Thymus (tissue), 11 donors: ENCODE measurements around the gene RAF1. TPM values are rescaled to one million over a fixed set of nuclear protein-coding genes. Genes with fewer than 3 reads are reported as not detected.
"Not testable (repeated sequence)": the region's sequence is repeated elsewhere in the genome, so short reads cannot be mapped to it uniquely, and the experiment has no call there.

ENCODE experiments used
- DNase-seq, 9 donors: peaks; one replicate each; pipeline ENCODE4 v3.0.0-alpha.2; 2013; ENCODE audit warnings: low spot score in 9 of 9, low read depth in 6 of 9, missing footprints in 1 of 9
- H3K27ac ChIP-seq, 2 donors: one replicate each; pipeline ENCODE4 v1.5.1; 2013; ENCODE audit warnings: control low read depth in 1 of 2, low read depth in 1 of 2, low read length in 1 of 2, mild to moderate bottlenecking in 1 of 2, moderate library complexity in 1 of 2
- H3K27me3 ChIP-seq, 2 donors: one replicate each; pipeline ENCODE4 v1.5.1; 2013; ENCODE audit warnings: low read length in 1 of 2; ENCODE audit not compliant: control insufficient read depth in 2 of 2, insufficient read depth in 1 of 2
- H3K36me3 ChIP-seq, 2 donors: one replicate each; pipeline ENCODE4 v1.5.1; 2013; ENCODE audit warnings: low read length in 1 of 2, mild to moderate bottlenecking in 1 of 2, moderate library complexity in 1 of 2; ENCODE audit not compliant: control insufficient read depth in 2 of 2, insufficient read depth in 2 of 2
- H3K4me1 ChIP-seq, 2 donors: one replicate each; pipeline ENCODE4 v1.5.1; 2013; ENCODE audit warnings: low read length in 2 of 2; ENCODE audit not compliant: control insufficient read depth in 2 of 2, insufficient read depth in 2 of 2
- H3K4me3 ChIP-seq, 2 donors: one replicate each; pipeline ENCODE4 v1.5.1; 2013; ENCODE audit warnings: low read length in 2 of 2, control low read depth in 1 of 2, mild to moderate bottlenecking in 1 of 2
- H3K9me3 ChIP-seq, 2 donors: one replicate each; pipeline ENCODE4 v1.5.1; 2013; ENCODE audit warnings: low read length in 1 of 2, mild to moderate bottlenecking in 1 of 2; ENCODE audit not compliant: control insufficient read depth in 2 of 2, insufficient read depth in 1 of 2
- WGBS: extraction: QIAGEN DNeasy Blood & Tissue Kit; methylation state at CpG from one replicate; pipeline ENCODE4 v1.1.7; 2013; 5-methylcytosine and 5-hydroxymethylcytosine counted together
- polyA plus RNA-seq: library from polyadenylated mRNA; stranded (reverse); fragments of 200-250 nt; gene quantifications from one replicate; pipeline ENCODE4 v1.2.3, GENCODE V29; 2013
- total RNA-seq: library from RNA; stranded (reverse); fragments of 120-200 nt; gene quantifications from one replicate; pipeline ENCODE4 v1.2.4, GENCODE V29; 2013
- donor health status: healthy.

RAF1 gene
- total and polyA plus RNA-seq, 2 donors: 59.9 to 68.1 TPM

- Histone ChIP-seq H3K9me3 (no peaks in the 10 kb centered on the region), H3K36me3 (no peaks in the 10 kb centered on the region)
- WGBS: 96% methylated on average over 3 of the region's 3 CpGs
Measured at GRCh38 chr3:12686096-12686495, 22.2 kb upstream of the RAF1 start.

DNA sequence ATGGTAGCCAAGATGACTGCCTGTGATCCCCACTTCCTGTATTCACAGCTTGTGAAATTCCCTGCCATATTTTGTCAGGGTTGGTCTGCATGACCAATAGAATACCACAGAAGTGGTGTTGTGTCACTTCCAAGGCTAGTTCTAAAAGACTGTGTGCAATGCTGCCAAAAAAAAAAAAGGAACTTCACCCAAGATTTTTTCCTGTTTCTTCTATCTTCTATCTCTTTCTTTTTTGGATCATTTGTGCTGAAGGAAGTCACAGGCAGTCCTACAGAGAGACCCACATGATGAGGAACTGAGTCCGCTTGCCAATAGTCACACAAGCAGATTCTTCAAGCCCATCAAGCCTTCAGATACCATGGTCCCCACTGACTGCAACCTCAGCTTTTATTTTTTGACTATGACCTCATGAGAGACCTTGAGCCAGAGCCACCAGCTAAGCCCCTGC, 18.1 kb upstream of the RAF1 start:
- 95% methylated on average over 1 of the region's 1 CpG for WGBS
- DNase-seq: no peak
- Histone ChIP-seq H3K27ac (no peak overlapping the region), H3K27me3 (no peaks in the 10 kb centered on the region), H3K36me3 (no peaks in the 10 kb centered on the region), H3K4me3 (no peak overlapping the region), H3K9me3 (no peaks in the 10 kb centered on the region), H3K4me1 (no peaks in the 10 kb centered on the region)

More at GRCh38 chr3:12686096-12686495, 22.2 kb upstream of the RAF1 start:
- H3K27me3 ChIP-seq: no peaks in the 10 kb centered on the region
- H3K4me1 ChIP-seq: no peaks in the 10 kb centered on the region
- no peak overlapping the region for H3K27ac ChIP-seq
- no peak for DNase-seq
- H3K4me3 ChIP-seq: no peak overlapping the region

- H3K27ac ChIP-seq: peak overlapping the region in 1 of 2 donors; percentile 15
- no peaks in the 10 kb centered on the region for H3K4me1 ChIP-seq
- WGBS: 99% methylated on average over 4 of the region's 4 CpGs
- H3K36me3 ChIP-seq: no peaks in the 10 kb centered on the region
- H3K9me3 ChIP-seq: no peaks in the 10 kb centered on the region
- no peaks in the 10 kb centered on the region for H3K27me3 ChIP-seq
- DNase-seq: no peak
- H3K4me3 ChIP-seq: no peak overlapping the region
Measured at GRCh38 chr3:12681089-12681942, 17.4 kb upstream of the RAF1 start.

GRCh38 chr3:12679468-12679867, 15.6 kb upstream of the RAF1 start:
- no peak for DNase-seq
- no peaks in the 10 kb centered on the region for H3K4me1 ChIP-seq
- H3K9me3 ChIP-seq: no peaks in the 10 kb centered on the region
- no peak overlapping the region for H3K4me3 ChIP-seq
- WGBS: 96% methylated on average over 6 of the region's 6 CpGs
- H3K27me3 ChIP-seq: no peaks in the 10 kb centered on the region
- H3K36me3 ChIP-seq: no peaks in the 10 kb centered on the region
- no peak overlapping the region for H3K27ac ChIP-seq

DNA sequence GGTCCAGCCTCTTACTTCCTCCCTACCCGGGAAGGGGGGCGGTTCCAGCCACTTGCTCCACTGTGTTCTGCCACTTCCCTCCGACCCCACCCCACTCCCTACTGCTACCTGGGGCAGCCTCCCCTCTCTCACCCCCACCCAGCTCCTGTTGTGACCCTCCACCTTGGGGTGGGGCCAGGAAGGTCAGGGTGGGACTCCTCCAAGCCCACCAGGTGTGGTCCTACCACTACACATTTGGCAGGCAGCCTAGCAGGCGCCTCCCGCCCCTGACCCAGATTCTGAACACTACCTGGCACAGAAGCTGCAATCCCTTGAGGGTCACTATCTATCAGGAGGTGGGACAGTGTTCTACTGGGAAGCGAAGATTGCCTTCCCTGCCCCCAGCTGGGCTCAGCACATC, 13.7 kb upstream of the RAF1 start:
- Histone ChIP-seq H3K27me3 (no peaks in the 10 kb centered on the region), H3K4me3 (no peak overlapping the region), H3K27ac (no peak overlapping the region), H3K9me3 (no peaks in the 10 kb centered on the region), H3K36me3 (no peaks in the 10 kb centered on the region), H3K4me1 (no peaks in the 10 kb centered on the region)
- no peak for DNase-seq
- WGBS: 84% methylated on average over 6 of the region's 6 CpGs

DNA sequence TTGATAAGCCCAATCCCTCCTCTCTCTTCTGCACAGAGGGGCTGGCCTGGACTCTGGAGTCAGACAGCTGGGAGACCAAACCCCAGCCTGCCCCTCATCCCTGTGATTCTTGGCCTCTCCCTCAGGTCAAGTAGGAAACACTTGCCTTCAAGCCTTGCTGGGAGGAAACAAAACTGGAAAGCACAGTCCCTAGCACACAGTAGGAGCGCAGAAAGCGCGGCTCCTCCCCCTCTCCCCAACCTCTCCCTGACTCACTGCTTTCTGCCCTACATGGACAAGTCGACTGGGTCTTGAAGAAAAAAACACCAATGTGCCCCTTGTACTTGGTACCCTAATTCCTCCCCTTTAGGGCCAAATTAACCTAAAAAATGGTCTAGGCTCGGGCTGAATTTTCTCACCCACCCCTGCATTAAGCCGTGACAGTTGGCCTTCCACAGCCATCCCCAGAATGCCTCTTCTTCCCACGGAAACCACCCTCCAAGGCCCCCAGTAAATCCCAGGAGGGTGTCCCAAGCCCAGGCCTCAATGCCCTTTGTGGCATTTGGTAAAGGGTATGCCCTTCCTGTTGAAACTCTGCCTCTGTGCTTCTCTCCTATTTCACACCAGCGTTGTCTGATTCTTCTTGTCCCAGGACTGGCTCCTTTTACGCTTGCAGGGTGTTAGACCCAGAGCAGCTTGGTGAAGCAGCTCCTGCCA, 11.3 kb upstream of the RAF1 start:
- Histone ChIP-seq H3K27ac (no peak overlapping the region), H3K36me3 (no peaks in the 10 kb centered on the region), H3K4me3 (no peak overlapping the region), H3K27me3 (no peaks in the 10 kb centered on the region), H3K9me3 (no peaks in the 10 kb centered on the region), H3K4me1 (no peaks in the 10 kb centered on the region)
- no peak for DNase-seq
- WGBS: 98% methylated on average over 9 of the region's 9 CpGs

- 83% methylated on average over 9 of the region's 10 CpGs for WGBS
- not testable (repeated sequence) for H3K36me3 ChIP-seq, H3K9me3 ChIP-seq, H3K4me1 ChIP-seq, DNase-seq, H3K27ac ChIP-seq, H3K27me3 ChIP-seq, H3K4me3 ChIP-seq
Measured at GRCh38 chr3:12673956-12674736, 10.2 kb upstream of the RAF1 start.

GRCh38 chr3:12671120-12671450, 7.2 kb upstream of the RAF1 start:
- Histone ChIP-seq H3K4me1 (no peaks in the 10 kb centered on the region), H3K27ac (no peak overlapping the region), H3K9me3 (no peaks in the 10 kb centered on the region), H3K27me3 (no peaks in the 10 kb centered on the region), H3K36me3 (no peaks in the 10 kb centered on the region), H3K4me3 (no peak overlapping the region)
- 96% methylated on average over 3 of the region's 3 CpGs for WGBS
- no peak for DNase-seq
